A673 (cell line): ENCODE results near the gene CLEC2D.

Experiments
- EZH2 ChIP-seq: fragments of 200-600 bp; sonication (generic); IDR thresholded peaks from 2 replicates; pipeline ENCODE4 v1.6.1; 2017; ENCODE audit warnings: borderline replicate concordance, low read depth, mild to moderate bottlenecking, mixed read lengths, antibody characterized with exemption, low read length; ENCODE audit not compliant: poor library complexity, severe bottlenecking
- TF ChIP-seq, protein P1 (sequence below): fragments of 300-800, 200-600 bp; sonication (generic); conservative IDR thresholded peaks from 2 replicates; pipeline ENCODE4 v1.5.1; 2017; ENCODE audit warnings: low read depth, mild to moderate bottlenecking, antibody characterized with exemption, low read length, moderate library complexity, mixed read lengths

DNA sequence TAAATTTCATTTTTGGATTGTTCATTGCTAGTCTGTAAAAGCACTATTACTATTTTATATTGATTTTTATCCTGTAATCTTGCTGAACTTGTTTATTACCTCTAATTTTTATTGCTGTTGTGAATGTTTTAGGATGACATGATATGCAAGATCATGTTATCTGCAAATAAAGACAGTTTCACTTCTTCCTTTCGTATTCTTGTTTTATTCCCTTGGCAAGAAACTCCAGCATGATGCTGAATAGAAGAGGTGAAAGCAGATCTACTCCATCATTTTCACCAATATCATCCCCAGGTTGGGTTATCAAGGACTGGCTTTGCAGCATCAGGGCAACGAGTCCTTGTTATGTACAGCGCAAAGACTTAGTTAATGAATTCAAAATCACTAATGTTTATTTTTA is 66.1 kb downstream of the CLEC2D start:
- TF ChIP-seq, protein P1, sequence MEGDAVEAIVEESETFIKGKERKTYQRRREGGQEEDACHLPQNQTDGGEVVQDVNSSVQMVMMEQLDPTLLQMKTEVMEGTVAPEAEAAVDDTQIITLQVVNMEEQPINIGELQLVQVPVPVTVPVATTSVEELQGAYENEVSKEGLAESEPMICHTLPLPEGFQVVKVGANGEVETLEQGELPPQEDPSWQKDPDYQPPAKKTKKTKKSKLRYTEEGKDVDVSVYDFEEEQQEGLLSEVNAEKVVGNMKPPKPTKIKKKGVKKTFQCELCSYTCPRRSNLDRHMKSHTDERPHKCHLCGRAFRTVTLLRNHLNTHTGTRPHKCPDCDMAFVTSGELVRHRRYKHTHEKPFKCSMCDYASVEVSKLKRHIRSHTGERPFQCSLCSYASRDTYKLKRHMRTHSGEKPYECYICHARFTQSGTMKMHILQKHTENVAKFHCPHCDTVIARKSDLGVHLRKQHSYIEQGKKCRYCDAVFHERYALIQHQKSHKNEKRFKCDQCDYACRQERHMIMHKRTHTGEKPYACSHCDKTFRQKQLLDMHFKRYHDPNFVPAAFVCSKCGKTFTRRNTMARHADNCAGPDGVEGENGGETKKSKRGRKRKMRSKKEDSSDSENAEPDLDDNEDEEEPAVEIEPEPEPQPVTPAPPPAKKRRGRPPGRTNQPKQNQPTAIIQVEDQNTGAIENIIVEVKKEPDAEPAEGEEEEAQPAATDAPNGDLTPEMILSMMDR = no peak
- no peak for TF ChIP-seq EZH2
